HepG2 (cell line): Measurements from ENCODE around the gene NGEF. TPM values are rescaled to one million over a fixed set of nuclear protein-coding genes. Genes with fewer than 3 reads are reported as not detected.

ENCODE experiments used
- ARNTL ChIP-seq: sonication (generic); formaldehyde crosslinking; IDR thresholded peaks from 2 replicates; pipeline ENCODE4 v1.4.0; 2020; ENCODE audit warnings: mild to moderate bottlenecking, missing genetic modification reagents
- ATF7-NPFF ChIP-seq: sonication (generic); formaldehyde crosslinking; IDR thresholded peaks from 2 replicates; pipeline ENCODE4 v1.8.1; 2023; ENCODE audit warnings: mild to moderate bottlenecking, low read depth, missing genetic modification reagents, moderate library complexity
- BRCA1 ChIP-seq: sonication (generic); formaldehyde crosslinking; IDR thresholded peaks from 2 replicates; pipeline ENCODE4 v1.4.0; 2020; ENCODE audit warnings: missing genetic modification reagents
- ELF1 ChIP-seq: sonication (generic); formaldehyde crosslinking; IDR thresholded peaks from 2 replicates; pipeline ENCODE4 v1.4.0; 2020; ENCODE audit warnings: missing genetic modification reagents
- FOXC1 ChIP-seq: sonication (generic); formaldehyde crosslinking; IDR thresholded peaks from 2 replicates; pipeline ENCODE4 v1.8.0; 2022; ENCODE audit warnings: mild to moderate bottlenecking, missing genetic modification reagents, borderline replicate concordance
- FOXM1 ChIP-seq: sonication (generic); formaldehyde crosslinking; IDR thresholded peaks from 2 replicates; pipeline ENCODE4 v1.5.0; 2020; ENCODE audit warnings: missing genetic modification reagents
- HIC2 ChIP-seq: sonication (generic); formaldehyde crosslinking; IDR thresholded peaks from 2 replicates; pipeline ENCODE4 v1.9.0; 2022; ENCODE audit warnings: low read depth, missing genetic modification reagents
- HNF4A ChIP-seq: sonication (generic); formaldehyde crosslinking; IDR thresholded peaks from 2 replicates; pipeline ENCODE4 v1.4.0; 2020; ENCODE audit warnings: missing genetic modification reagents
- KLF16 ChIP-seq, 2 experiments: sonication (generic) in 1 of 2; formaldehyde crosslinking in 1 of 2; IDR thresholded peaks; 2 replicates each; pipeline versions ENCODE4 v1.6.1 to v1.8.0; 2016 to 2023; ENCODE audit warnings: missing genetic modification reagents in 2 of 2, missing compliant biosample characterization in 1 of 2
- NR2F1 ChIP-seq, 2 experiments: fragments of 450-650 bp in 1 of 2; formaldehyde crosslinking in 1 of 2; IDR thresholded peaks; 2 replicates each; pipeline versions ENCODE4 v1.5.0 to v1.6.1; 2016 to 2020; ENCODE audit warnings: mild to moderate bottlenecking in 1 of 2, missing compliant biosample characterization in 1 of 2, missing genetic modification reagents in 1 of 2, moderate library complexity in 1 of 2
- RAD21 ChIP-seq: fragments of 450-650 bp; formaldehyde crosslinking; IDR thresholded peaks from 2 replicates; pipeline ENCODE4 v1.5.0; 2020; ENCODE audit warnings: mild to moderate bottlenecking
- SKIL ChIP-seq: sonication (generic); formaldehyde crosslinking; IDR thresholded peaks from 2 replicates; pipeline ENCODE4 v1.8.0; 2022; ENCODE audit warnings: missing genetic modification reagents, mild to moderate bottlenecking, moderate library complexity, borderline replicate concordance
- SMAD3 ChIP-seq: sonication (generic); formaldehyde crosslinking; IDR thresholded peaks from 2 replicates; pipeline ENCODE4 v1.4.0; 2020; ENCODE audit warnings: missing genetic modification reagents
- SNRNP70 ChIP-seq: fragments of 200-400 bp; formaldehyde crosslinking; IDR thresholded peaks from 2 replicates; pipeline ENCODE4 v1.6.1; 2017; ENCODE audit warnings: mild to moderate bottlenecking, low read depth, low read length, moderate library complexity
- SSRP1 ChIP-seq: IDR thresholded peaks from 2 replicates; pipeline ENCODE4 v1.6.1; 2016; ENCODE audit warnings: control low read depth
- SUZ12 ChIP-seq: fragments of 150-350 bp; IDR thresholded peaks from 2 replicates; pipeline ENCODE4 v1.6.1; 2014; ENCODE audit warnings: low read depth, low read length
- UBTF ChIP-seq: sonication (generic); formaldehyde crosslinking; IDR thresholded peaks from 2 replicates; pipeline ENCODE4 v1.4.0; 2020; ENCODE audit warnings: mild to moderate bottlenecking, missing genetic modification reagents
- ZNF33B ChIP-seq: sonication (generic); formaldehyde crosslinking; IDR thresholded peaks from 2 replicates; pipeline ENCODE4 v1.5.1; 2020; ENCODE audit warnings: mild to moderate bottlenecking, missing genetic modification reagents
- ZNF441 ChIP-seq: sonication (generic); formaldehyde crosslinking; IDR thresholded peaks from 2 replicates; pipeline ENCODE4 v1.7.0; 2021; ENCODE audit warnings: missing genetic modification reagents, borderline replicate concordance
- ZNF446 ChIP-seq: sonication (generic); formaldehyde crosslinking; IDR thresholded peaks from 2 replicates; pipeline ENCODE4 v1.5.0; 2020; ENCODE audit warnings: mild to moderate bottlenecking, missing genetic modification reagents
- ZNF790 ChIP-seq: sonication (generic); formaldehyde crosslinking; IDR thresholded peaks from 2 replicates; pipeline ENCODE4 v1.8.0; 2022; ENCODE audit warnings: missing genetic modification reagents, mild to moderate bottlenecking, borderline replicate concordance
- ZNF816 ChIP-seq: sonication (generic); formaldehyde crosslinking; IDR thresholded peaks from 2 replicates; pipeline ENCODE4 v1.8.0; 2022; ENCODE audit warnings: missing genetic modification reagents, mild to moderate bottlenecking, borderline replicate concordance
- polyA plus RNA-seq, 8 experiments: library from polyadenylated mRNA; depleted of rRNA in 3 of 8; stranded (reverse) in 7 of 8; unstranded in 1 of 8; fragments of >200 nt; fragmentation: Illumina TruSeq in 4 of 8; extraction: Trizol in 4 of 8; gene quantifications; 2 replicates each; pipeline versions ENCODE4 v1.2.1 to v1.2.3, GENCODE V29; 2011 to 2016; ENCODE audit warnings: low read depth in 4 of 8, missing spikeins in 1 of 8, mixed read lengths in 1 of 8; ENCODE audit not compliant: insufficient read depth in 1 of 8
- total RNA-seq, 5 experiments: library from RNA; depleted of rRNA; stranded (reverse); fragments of >200 nt; fragmentation: Illumina TruSeq; extraction: Trizol; gene quantifications; 2 replicates each; pipeline ENCODE4 v1.2.3, GENCODE V29; 2016; ENCODE audit warnings: low read depth in 1 of 5
- TF ChIP-seq, protein P1 (sequence below): sonication (generic); formaldehyde crosslinking; IDR thresholded peaks from 2 replicates; pipeline ENCODE4 v1.4.0; 2020; ENCODE audit warnings: mild to moderate bottlenecking, missing genetic modification reagents

NGEF gene
- total and polyA plus RNA-seq, 2 of the 13 experiments (the other 11 are each of a cell fraction or from before 2014, with no cell fraction given), result 14.4 to 36.9 TPM

GRCh38 chr2:232876161-232876977 is 136.7 kb downstream of the NGEF start (continued):
- TF ChIP-seq UBTF (CRISPR knock-in tag) (peak; percentile 64; the same call in 1 of the 2 replicates), SNRNP70 (no peak), ATF7-NPFF (CRISPR knock-in tag) (0 out of 2 replicates have a peak, but pooled peaks have one; percentile 21), HIC2 (no peak; the same call in 1 of the 2 replicates), ZNF816 (CRISPR knock-in tag) (no peak), SSRP1 (CRISPR knock-in tag) (no peak), ZNF446 (CRISPR knock-in tag) (no peak), KLF16 (CRISPR knock-in tag; IDR thresholded peaks at IDR 0.05) (no peak), HNF4A (no peak), ZNF33B (CRISPR knock-in tag) (0 out of 2 replicates have a peak, but pooled peaks have one; percentile 84), SKIL (CRISPR knock-in tag) (no peak), BRCA1 (CRISPR knock-in tag) (0 out of 2 replicates have a peak, but pooled peaks have one; percentile 23), RAD21 (CRISPR knock-in tag) (peak; percentile 51; the same call in 1 of the 2 replicates), SMAD3 (CRISPR knock-in tag) (no peak), ZNF441 (CRISPR knock-in tag) (no peak), FOXC1 (CRISPR knock-in tag) (peak; percentile 39; the same call in 1 of the 2 replicates), ELF1 (CRISPR knock-in tag) (no peak), ARNTL (CRISPR knock-in tag) (no peak), NR2F1 (CRISPR knock-in tag; IDR thresholded peaks at IDR 0.05) (no peak), SUZ12 (no peak), FOXM1 (CRISPR knock-in tag) (no peak), ZNF790 (CRISPR knock-in tag) (peak; percentile 61; the same call in 1 of the 2 replicates)
- TF ChIP-seq, protein P1, sequence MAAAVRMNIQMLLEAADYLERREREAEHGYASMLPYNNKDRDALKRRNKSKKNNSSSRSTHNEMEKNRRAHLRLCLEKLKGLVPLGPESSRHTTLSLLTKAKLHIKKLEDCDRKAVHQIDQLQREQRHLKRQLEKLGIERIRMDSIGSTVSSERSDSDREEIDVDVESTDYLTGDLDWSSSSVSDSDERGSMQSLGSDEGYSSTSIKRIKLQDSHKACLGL, result peak; percentile 35
